ENCODE results near the gene CSRNP2.
"Not testable (repeated sequence)": the region's sequence is repeated elsewhere in the genome, so short reads cannot be mapped to it uniquely, and the experiment has no call there.

Gene CSRNP2

DNA sequence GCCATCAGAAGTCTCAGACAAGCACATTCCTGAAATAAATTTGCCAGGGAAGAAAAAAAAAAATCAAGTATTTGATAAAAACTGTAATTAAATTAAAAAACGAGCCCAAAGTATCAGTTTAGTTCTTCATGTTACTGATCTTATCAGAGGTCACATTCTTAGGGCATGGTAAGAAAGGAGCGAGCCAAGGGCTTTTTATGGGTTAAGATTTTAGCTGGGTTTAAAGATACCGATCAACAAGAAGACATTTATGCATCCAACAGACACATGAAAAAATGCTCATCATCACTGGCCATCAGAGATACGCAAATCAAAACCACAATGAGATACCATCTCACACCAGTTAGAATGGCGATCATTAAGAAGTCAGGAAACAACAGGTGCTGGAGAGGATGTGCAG lies 5.0 kb downstream of the CSRNP2 start:
- DNase-seq (ENCODE audit: low read depth in 3 of 3): not testable (repeated sequence)

DNA sequence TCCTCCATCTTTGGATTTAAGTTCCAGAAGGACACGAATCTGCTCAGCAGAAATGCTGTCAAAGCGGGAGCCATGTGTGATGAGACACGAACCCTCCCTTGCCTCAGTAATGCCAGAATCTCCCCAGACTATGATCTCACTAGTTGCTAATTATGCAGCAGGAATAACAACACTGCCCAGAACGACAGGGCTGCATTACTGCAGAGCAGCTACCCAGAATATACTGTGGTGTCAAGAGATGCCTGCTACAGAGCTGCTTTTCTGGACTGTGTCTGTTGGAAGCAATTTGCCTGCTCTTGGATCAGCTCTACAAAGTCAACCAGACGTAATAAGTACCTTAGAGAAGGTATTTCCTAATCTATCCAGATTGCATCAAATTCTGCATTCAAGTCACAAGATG lies 5.5 kb downstream of the CSRNP2 start:
- DNase-seq (ENCODE audit: low read depth in 3 of 3): no peak

DNA sequence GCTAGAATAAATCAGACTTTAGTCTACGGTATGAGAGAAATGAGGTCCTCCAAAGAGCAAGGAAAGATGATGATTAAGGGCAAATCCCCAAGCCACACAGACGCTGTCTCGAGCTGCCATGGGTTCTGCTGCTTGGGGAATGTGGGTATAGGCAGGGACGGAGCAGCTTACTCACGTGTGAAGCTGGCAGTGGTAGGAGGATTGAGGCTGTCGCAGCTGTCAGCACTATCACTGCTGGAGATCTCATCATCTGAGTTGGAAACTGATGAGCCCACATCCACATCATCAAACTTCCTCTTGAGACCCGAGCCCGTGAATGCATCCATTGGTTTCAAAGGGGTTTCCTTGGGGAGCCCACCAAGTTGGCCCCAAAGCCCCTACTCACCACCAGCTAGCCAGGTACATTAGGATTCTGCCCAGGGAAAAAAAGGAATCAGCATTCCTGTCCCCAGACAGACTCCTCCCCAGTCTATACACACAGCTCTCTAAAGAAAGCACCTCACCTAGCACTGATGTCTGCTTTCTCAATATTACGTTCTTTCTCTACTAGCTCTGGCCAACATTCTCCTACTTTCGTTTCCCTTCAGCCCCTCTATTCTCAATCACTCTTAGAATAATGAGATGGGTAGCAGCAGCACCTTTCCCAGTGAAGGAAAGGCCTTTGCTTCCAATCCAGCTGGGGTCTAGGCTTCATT lies 7.0 kb downstream of the CSRNP2 start:
- DNase-seq (ENCODE audit: low read depth in 3 of 3): peak in 1 of 3 experiments; percentile 29

DNA sequence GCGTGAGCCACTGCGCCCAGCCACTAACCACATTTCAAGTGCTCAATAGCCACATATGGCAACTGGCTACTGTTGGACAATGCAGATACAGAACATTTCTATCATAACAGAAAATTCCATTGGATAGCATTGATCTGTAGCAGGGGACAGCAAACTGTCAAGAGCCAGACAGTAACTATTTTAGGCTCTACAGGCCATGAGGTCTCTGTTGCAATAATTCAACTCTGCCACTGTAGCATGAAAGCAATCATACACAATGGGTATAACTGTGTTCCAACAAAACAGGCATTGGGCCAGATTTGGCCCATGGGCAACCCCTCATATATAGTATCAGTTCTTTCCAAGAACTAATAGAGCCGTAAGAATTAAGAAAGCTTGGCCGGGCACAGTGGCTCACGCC lies 8.0 kb downstream of the CSRNP2 start:
- no peak for DNase-seq (ENCODE audit: low read depth in 3 of 3)

GRCh38 chr12:51071663-51072062 lies 11.7 kb downstream of the CSRNP2 start:
- no peak for DNase-seq (ENCODE audit: low read depth in 3 of 3)

DNA sequence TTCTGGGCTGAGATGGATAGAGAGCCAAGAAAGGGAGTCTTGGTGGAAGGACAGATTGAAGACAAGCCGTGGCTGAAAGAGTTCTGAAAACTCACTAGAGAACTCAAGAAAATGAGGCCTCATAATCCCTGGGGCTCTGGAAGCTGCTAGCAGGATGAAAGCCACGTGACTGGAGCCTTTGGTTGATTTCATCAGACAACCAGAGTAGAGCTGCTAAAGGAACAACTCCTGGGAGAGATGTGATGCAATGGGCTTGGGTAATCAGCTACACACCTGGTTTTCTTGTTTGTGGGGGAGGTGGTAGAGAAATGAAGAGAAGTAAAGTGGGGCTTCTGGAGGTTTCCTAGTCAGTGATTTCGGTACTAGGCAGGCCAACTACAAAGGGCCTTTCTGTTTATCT lies 13.4 kb downstream of the CSRNP2 start:
- DNase-seq (ENCODE audit: low read depth in 3 of 3): no peak

- no peak for DNase-seq (ENCODE audit: low read depth in 3 of 3)
Measured at GRCh38 chr12:51067771-51068170, 15.6 kb downstream of the CSRNP2 start.

DNA sequence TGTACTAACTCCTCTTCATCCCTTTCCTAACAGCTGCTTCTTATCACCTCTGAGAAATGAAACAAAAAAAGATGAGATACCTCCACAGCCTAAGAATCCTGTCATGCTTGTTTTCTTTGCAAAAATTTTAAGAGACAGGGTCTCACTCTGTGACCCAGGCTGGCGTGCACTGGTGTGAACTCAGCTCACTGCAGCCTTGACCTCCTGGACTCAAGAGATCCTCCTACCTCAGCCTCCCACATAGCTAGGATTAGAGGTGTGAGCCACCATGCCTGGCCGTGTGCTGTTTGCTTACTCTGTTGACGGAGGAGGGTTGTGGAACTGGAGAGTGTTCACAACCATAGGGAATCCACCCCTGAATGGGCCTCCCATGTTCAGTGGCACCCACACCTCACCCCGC lies 16.2 kb downstream of the CSRNP2 start:
- no peak for DNase-seq (ENCODE audit: low read depth in 3 of 3)

GRCh38 chr12:51065530-51065929 lies 17.9 kb downstream of the CSRNP2 start:
- DNase-seq (ENCODE audit: low read depth in 3 of 3): no peak

DNA sequence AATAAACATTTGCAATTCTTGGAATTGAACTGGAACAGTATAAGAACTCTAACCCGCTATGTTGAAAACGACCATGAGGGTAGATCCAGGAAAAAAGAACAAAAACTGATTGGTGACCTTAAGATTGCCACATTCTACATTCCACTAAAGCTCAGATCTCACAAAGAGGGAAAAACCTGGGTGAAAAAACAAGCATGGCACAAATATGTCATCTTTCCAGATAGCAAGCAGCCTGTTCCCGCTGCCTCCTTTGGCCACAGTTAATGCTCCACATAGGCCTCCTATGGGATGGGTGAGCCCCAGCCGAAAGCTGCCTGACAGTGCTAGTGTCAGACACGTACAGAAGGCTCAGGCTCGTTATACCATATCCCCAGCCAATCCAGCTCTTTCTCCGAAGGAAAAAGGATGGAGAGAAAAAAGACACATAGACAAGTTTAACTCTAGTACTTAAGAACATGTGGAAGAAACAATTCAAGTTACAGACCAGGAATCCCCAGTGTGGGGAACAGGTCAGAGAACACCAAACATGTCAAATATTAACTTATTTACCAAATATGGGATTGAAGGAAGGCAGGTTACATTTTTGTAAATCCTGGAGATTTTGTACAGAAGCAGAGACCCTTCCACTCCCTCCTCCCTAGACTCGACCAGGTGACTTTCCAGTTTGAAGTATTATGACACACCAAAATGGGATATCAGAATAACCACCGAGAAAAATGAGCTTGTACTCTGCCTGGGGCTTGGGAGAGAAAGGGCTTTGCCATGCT lies 20.6 kb downstream of the CSRNP2 start:
- DNase-seq (ENCODE audit: low read depth in 3 of 3): no peak

GRCh38 chr12:51059086-51059485 lies 24.3 kb downstream of the CSRNP2 start:
- no peak for DNase-seq (ENCODE audit: low read depth in 3 of 3)

DNA sequence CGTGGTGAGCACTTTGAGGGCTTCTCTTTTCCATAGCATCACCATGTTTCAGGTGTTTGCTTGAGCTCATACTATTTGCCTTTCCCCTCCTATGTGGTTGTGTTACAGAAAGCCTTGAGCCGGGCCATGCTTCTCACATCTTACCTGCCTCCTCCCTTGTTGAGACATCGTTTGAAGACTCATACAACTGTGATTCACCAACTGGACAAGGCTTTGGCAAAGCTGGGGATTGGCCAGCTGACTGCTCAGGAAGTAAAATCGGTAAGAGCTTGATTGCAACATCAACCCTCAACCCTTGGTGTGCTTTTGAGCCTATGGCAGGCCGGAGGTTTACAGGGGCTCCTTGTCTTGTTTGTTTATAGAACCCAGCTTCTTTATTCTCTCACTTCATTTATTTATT lies 27.2 kb downstream of the CSRNP2 start:
- DNase-seq (ENCODE audit: low read depth in 3 of 3): no peak

GRCh38 chr12:51055060-51055459 lies 28.3 kb downstream of the CSRNP2 start:
- DNase-seq (ENCODE audit: low read depth in 3 of 3): no peak

DNA sequence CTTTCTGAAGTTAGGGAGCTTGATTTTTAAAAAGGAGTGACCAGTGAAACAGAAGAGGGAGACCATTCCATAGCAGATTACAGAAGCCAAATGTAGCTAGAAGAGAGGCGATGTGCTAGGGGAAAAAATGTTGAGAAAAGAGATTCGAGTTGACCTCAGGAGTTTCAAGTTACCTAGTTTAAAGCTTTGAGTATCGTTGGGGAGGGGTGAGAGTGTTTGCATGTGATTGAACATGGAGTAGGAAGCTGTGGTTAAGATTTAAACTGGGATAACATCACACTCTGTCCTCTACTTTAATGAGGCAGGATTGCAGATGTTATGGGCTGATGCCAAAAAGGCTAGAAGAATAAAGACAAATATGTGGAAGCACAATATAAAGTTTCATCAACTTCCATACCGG lies 31.6 kb downstream of the CSRNP2 start:
- no peak for DNase-seq (ENCODE audit: low read depth in 3 of 3)

DNA sequence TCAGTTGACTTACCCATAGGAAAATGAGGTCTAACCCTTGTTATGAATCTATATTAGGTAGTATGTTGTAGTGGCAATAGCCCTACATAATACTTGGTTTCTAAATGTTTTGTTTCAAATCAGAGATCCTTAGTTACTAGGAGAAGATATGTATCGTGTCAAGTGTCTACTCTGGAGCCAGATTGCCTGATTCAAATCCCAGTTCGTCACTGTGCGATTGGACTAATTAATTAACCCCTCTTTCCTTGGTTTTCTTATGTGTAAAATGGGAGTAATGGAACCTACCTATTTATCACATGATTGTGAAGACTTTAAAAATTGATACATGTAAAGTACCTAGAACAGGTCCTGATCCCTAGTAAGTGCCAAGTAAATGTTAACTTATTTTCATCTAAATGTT lies 33.9 kb downstream of the CSRNP2 start:
- no peak for DNase-seq (ENCODE audit: low read depth in 3 of 3)

GRCh38 chr12:51048661-51049251 lies 34.6 kb downstream of the CSRNP2 start:
- DNase-seq (ENCODE audit: low read depth in 3 of 3): no peak

GRCh38 chr12:51047655-51048540 lies 35.5 kb downstream of the CSRNP2 start, which contains the start of gene LETMD1:
Gene LETMD1, plus strand, starts transcription at chr12:51048327. Its CDS starts 30 bp downstream, at chr12:51048357.
- peak; percentile 76 to 87 (median 85) for DNase-seq (ENCODE audit: low read depth in 3 of 3)

DNA sequence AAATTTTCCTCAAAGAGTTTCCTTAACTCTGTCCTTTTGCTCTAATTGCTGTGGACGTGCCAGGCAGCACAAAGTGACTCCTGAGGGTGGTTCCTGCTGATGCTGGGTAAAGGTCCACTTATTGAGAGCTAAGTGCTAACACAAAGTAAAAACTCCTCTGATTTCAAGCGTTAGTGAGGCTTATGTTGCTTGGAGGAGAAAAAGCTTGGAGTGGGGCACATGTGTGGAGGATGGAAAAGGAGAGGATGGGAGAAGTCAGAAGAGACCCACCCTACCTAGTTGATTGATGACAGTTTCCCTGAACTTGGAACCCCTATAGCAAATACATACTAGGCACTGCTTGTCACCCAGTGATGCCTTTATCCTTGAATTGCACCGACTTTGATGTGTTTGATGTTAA lies 47.1 kb downstream of the CSRNP2 start:
- DNase-seq (ENCODE audit: low read depth in 3 of 3): no peak

- no peak for DNase-seq (ENCODE audit: low read depth in 3 of 3)
Measured at GRCh38 chr12:51033457-51034089, 49.8 kb downstream of the CSRNP2 start.

DNA sequence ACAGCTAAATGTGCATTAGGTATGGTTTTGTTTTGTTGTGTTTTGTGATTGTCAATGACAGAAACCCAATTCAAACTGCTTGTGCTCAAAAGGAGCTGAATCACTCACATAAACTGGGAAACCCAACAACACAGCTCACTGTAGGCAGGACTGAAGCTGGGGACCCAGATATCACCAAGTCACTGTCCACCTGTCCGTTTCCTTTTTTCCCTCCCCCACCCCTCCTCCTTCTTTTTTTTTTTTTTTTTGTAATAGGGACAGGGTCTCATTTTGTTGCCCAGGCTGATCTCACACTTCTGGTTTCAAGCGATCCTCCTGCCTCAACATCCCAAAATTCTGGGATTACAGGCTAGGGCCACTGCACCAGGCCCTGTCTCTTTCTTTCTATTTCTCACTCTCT lies 50.3 kb downstream of the CSRNP2 start:
- DNase-seq (ENCODE audit: low read depth in 3 of 3): no peak

DNA sequence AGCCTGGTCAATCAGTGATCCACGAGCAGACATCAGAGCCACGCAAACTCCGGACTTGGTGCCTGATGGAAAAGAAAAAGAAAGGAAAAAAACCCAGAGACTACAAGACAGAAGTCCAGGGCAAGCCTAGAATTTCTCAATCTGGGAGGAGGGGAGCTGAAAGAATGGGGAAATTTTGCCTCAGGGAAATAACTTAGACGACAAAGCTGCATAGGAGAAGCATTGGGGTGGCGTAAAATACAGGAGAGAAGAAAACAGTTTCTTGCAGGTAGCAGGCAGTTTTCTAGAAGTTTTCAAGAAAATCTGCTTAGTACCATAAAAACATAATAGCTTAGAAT lies 54.6 kb downstream of the CSRNP2 start:
- DNase-seq (ENCODE audit: low read depth in 3 of 3): no peak
